Tibial nerve (tissue), 4 donors: Measurements from ENCODE around the gene PPM1K.

Source experiments
- CTCF ChIP-seq, 5 experiments: fragments of 200-600 bp in 3 of 5; fragments of 450-650 bp in 2 of 5; sonication (generic) in 3 of 5; IDR thresholded peaks; one replicate each; pipeline ENCODE4 v1.5.1; 2016 to 2019; ENCODE audit warnings: antibody characterized with exemption in 5 of 5, mild to moderate bottlenecking in 3 of 5, moderate library complexity in 2 of 5
- EP300 ChIP-seq, 2 donors: sonication (generic); formaldehyde crosslinking; IDR thresholded peaks; one replicate each; pipeline ENCODE4 v1.6.1; 2017; ENCODE audit warnings: antibody characterized with exemption in 2 of 2, mild to moderate bottlenecking in 1 of 2
- POLR2A ChIP-seq, 2 donors: fragments of 450-650 bp; IDR thresholded peaks; one replicate each; pipeline ENCODE4 v1.6.1; 2017; ENCODE audit warnings: antibody characterized with exemption in 2 of 2, mild to moderate bottlenecking in 2 of 2, moderate library complexity in 2 of 2

GRCh38 chr4:88297212-88297516 lies 12.8 kb upstream of the PPM1K start:
- TF ChIP-seq CTCF (IDR thresholded peaks at IDR 0.05) (no peak), POLR2A (IDR thresholded peaks at IDR 0.05) (no peak), EP300 (IDR thresholded peaks at IDR 0.05) (no peak)
